ENCODE data around the gene FOXM1.
A peak's percentile ranks its signal among the peaks of the same experiment; 100 is the strongest.

FOXM1 gene

DNA sequence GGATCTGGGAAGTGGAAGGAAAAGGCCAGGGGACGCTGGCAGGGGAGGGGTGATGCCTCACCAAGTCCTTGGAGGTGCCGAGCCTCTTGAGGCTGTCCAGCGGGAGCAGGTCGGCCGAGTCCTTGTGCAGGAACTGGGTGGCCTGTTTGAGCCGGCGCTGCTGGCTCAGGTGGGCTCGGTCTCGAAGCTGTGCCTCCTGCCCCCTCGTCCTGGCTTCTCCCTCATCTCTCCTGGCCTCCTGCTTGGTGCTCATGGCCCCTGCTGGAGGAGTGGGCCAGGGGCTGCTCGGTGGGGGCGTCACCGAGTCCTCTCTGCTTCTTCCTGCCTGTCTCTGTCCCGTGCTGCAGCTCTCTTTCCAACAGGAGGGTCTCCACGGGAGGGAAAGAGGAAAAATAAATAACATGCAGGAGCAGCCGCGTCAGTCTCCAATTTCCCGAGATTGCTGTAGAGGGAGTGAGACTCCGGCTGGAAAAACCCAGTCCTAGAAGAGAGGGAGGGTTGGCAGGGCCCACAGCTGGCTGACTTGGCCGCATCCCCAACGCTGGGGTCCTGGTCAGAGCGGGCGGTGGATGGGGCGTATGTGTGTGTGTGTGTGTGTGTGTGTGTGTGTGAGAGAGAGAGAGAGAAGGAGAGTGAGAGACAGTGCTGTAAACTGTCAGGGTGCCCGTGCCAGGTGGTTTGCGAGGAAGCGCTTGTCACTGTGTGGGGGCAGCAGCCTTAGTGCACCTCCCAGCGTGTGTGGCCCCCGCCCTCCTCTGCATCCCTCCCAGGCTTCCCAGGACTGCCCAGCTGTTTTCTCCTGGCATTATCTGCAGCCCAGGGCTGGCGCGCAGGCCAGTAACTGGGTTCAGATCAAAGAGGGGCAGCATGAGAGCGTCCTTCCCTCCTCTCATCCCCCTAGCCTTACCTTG lies 42.1 kb downstream of the FOXM1 start, which contains the start of gene NRIP2:
TSS of gene NRIP2 (minus strand) at position 455 of the 911 bp plus-strand sequence. CDS start at position 403, 52 bp downstream.
- no peak for DNase-seq

DNA sequence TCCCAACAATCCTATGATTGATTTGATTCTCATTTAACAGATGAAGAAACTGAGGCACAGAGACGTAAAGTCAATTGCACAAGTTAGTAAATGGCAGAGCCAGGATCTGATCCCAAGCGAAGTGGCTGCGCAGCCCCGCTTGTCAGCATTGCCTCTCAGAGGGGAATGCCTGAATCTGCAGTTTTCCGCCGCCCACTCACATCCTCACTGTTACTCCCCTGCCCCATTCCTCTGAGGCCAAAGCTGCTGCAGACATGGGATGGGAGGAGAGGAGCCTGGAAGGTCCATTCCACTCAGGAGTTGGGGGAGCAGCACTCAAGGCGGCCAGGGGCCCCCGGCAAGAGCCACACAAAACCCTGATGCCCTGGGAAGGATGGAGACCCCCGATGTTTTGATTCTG lies 43.2 kb downstream of the FOXM1 start:
- no peak for DNase-seq

DNA sequence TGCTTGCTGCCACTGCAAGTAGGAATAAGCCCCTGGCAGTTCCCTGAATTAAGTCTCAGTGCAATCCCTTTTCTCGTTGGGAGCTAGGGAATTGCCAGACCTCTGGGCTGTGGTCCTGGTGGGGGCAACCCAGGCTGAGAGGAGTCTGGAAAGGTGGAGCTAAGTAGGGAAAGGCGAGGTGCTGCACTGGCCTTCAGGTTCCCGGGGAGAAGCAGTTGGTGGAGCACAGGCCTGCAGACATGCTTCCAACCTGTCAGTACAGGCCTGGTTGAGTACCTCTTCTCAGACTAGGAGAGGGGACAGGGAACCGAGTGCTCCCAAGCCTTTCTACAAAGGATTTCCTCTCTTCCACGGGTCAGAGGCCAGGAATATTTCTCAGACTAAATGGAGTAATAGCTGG lies 43.6 kb downstream of the FOXM1 start:
- no peak for DNase-seq

DNA sequence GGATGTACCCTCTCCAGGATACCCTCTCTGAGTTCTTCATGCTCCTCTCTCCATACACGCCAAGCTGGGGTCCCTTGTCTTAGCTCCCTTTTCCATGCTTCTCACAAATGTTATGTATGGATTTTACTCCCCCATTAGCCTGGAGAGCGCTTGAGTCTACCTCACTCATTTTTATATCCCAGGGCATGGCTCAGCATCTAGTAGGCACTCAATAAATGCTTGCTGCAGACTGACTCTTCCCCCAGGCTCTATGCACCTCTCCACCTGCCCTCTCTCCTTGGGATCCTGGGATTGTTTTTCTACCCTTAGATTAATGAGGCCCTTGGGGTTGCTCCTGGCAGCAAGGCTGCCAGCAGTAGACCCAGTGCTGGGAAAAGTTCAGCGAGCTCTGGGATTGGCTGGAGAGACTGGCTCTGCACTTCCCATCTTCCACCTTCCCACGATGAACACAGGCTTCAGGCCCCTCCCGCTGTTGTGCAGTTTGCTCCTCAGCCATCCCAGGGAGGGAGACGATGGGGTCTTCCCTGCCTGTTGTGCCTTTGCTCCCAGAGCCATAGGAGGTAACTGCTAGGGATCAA lies 44.3 kb downstream of the FOXM1 start:
- DNase-seq: no peak

DNA sequence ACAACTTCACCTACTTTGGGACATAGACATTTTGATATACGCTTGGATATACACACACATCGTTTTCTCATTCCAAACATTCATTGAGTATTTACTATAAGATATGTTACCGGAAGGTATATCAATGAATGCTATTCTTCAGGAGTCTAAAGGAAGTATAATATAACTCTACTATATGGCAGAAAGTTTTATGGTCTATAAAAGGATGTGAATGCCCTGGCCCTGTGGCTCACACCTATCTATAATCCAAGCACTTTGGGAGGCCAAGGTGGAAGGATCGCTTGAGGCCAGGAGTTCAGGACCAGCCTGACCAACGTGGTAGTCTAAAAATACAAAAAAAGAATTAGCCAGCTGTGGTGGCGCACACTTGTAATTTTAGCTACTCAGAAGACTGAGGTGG lies 47.7 kb downstream of the FOXM1 start:
- no peak for DNase-seq

DNA sequence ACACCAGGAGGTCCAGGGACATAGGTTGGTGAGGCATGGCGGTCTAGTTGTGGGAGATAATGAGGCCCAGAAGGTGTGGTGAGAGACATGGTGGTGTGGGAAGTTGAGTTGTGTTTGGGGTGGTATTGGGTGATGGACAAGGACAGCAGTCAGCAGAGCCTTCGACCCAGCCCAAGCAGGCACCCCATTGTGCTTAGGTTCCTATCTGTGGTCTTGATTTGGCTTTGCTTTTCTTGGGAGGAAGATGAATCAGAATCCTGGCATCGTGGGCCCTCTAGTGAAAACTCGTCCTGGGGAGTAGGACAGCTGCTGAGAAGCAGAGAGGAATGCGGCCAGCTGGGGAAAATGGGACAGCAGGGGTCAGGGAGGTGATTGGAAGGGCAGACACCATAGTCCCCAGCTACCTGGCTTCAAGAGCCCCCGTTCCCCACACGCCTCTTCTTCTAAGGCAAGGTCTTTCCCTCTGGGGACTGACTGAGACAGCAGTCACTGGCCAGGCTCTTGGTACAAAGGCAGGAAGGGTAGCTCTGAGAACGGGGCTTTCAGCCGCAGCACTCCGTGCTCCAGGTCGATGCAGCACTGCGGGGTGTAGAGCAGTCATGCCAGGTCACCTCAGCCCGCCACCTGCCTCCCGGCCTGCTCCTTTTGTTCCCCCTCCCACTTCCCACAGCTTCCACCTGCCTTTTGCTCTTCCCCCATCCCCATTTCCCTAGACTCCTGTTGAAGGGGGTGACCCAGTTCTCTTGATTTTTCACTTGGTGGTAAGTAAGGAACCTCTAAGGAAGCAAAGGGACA lies 50.1 kb downstream of the FOXM1 start:
- no peak for DNase-seq

DNA sequence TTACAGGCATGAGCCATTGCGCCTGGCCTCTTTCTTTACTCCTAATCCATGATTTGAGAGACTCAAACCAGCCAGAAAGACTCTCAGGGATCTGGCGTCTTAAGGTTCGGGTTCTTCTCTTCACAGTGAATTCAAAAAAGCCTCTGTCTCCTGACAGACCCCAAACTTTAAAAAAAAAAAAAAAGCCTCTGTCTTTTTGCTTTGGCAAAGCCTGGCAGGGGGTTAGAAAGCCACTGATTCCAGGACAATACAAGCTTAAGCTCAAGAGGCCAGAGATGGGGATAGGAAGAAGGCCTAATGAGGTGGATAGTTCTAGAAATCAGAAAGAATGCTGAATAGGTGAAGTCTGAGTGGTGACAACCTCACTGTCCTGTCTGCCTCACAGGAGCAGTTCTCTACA lies 50.9 kb downstream of the FOXM1 start:
- no peak for DNase-seq

DNA sequence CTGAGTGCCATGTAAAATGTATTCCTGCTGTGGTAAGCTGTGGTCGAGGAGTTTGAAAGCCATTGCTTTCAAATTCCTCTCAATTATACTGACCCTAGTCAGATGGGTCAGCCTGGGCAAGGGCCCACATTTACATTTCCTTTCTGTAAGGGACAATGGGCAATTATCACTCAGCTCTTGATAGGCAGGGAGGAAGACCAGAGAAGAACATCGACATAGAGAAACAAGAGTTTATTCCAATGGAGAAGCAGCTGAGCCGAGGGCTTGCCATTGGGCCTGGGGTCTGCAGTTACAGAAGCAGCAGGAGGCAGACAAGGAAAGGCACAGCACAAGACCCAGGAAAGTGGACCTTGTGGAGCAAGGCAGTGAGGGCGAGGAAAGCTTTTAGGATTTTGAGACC lies 51.8 kb downstream of the FOXM1 start:
- no peak for DNase-seq

DNA sequence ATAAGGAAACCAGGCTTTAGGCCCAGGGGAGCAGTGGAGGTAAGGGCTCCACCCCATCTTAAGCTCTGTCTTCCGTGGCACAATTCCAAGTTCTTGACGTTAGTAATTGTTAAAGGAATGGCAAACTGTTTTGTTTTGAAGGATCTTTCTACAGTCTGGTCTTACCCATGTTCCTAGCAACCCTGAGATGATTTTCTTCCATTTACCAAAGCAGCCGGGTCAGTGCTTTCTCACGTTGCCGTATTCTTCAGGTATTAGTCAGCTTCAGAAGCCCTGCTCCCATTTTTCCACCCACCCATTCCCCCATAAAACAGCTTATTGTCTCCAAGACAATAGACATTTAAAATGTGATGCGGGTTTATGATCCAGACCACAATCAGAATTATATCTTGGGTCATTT lies 52.4 kb downstream of the FOXM1 start:
- no peak for DNase-seq

DNA sequence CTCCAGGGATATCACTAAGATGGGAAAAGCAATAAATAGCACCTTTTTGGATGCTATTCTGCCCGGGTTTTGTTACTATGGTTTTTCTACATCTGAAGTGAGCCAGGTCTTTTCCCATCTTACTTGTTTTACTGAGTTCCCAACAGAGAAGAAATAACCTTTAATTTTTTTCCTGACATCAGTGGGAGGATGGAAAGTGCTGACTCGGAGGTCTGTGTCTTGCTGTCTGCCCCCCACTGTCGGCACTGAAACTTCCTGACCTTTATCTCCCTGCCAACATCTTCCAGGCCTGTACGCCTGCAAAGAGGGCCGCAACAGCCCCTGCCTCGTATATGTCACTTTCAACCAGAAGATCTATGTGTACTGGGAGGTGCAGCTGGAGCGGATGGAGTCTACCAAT lies 53.5 kb downstream of the FOXM1 start:
- no peak for DNase-seq

DNA sequence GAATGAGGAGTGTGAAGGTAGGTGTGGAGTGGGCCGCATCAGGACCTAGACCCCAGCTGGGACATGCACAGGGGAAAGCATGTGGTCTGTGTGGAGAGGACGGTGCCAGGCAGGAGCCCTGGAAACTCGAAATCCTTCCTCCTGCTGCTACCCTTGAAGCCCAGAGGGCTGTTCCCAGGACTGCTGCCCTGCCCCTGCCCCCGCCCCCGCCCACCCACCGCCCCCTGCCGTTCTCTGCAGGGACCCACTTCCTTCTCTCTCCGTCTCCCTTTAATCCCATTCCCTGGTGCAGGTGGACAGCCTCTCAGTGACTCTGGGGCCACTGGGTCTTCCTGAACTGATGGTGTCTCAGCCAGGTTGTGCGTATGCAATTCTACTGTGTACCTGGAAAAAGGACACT lies 56.5 kb downstream of the FOXM1 start:
- no peak for DNase-seq

DNA sequence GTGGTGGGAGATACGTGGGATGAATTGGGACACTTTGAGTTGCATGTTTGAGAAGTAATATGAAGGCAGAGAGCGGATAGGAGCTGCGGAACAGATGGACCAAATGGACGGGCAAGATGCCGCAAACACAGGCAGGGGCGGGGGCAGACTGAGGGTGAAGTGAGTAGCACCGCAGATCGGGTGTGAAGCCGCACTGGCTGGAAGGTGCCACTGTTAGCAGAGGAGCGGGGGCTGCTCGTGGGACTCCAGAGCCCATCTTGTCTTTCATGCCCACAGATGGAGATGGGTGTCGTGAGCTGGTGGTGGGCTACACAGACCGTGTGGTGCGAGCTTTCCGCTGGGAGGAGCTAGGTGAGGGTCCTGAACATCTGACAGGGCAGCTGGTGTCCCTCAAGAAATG lies 57.2 kb downstream of the FOXM1 start:
- no peak for DNase-seq

DNA sequence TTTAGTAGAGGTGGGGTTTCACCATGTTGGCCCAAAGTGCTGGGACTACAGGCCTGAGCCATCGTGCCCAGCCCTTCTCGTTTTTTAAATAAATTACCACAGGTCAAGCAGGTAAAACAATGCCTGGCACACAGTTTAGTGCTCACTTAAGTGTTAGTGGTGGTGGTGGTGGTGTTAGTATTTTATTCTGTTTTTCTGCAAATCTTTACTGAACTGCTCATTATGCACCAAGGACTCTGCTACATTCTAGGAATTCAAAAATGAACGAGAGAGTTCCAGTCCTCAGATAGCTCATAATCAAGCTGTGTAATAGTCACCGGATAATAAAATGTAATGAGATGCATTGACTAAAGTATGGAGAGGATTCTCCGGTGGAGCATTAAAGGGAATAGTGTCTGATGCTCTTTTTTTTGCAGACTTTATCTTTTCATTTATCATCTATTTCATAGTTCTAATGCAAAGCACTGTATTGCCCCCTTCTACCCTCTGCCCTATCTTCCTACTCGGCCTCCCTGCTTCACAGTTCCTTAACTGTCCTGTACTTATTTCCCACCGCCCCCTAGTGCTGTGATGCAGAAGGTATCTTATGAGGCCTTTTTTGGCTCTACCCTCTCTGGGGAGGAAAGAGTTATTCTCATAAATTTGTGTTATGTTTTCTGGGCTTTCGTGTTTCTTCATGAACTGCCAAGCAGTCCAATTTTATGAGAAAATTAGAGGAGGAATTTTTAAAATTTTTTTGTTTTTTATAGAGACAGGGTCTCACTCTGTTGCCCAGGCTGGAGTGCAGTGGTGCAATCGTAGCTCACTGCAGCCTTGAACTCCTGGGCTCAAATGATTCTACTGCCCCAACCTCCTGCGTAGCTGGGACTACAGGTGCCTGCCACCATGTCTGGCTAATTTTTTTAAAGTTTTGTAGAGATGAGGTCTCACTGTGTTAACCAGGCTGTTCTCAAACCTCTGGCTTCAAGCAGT lies 63.5 kb downstream of the FOXM1 start:
- peak; percentile 33 for DNase-seq

DNA sequence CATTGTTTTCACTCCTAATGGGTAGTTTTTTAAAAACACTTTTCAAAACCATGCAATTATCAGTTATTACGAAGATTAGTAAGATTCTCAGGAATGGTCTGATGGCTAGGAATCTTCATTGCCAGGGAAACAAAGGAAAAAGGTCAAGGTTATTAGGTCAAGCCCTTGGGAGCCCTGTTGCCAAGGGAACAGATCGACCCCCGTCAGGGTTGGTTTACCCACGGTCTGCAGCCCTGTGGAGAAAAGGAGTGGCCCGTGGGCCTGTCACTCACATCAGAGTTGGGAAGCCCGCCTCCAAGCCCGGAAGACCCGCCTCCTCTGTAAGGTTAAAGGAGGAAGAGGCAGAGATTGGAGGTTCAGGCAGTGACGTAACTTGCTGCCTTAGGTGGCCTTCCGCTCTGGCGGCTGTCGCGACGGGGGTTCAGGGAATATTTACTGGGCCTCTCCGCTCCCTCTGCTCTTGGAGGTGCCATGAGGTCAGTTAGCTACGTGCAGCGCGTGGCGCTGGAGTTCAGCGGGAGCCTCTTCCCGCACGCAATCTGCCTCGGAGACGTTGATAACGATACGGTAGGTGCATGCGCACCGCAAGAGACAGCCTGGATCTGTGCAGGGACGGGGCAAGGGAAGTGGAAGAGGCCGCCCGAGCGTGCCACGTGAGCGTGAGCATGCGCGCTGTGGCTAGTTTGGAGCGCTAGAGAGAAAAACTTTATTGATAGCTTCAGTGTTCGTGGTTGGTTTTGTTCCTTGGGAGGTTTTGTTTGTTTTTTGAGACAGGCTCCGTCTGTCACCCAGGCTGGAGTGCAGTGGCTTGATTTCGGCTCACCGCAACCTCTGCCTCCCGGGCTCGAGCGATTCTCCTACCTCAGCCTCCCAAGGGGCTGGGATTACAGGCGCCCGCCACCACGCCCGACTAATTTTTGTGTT lies 64.4 kb downstream of the FOXM1 start, which contains the start of gene ITFG2:
TSS of gene ITFG2 (plus strand) at position 379 of the 924 bp plus-strand sequence. CDS start at position 472, 93 bp downstream.
- peak; percentile 95 for DNase-seq

DNA sequence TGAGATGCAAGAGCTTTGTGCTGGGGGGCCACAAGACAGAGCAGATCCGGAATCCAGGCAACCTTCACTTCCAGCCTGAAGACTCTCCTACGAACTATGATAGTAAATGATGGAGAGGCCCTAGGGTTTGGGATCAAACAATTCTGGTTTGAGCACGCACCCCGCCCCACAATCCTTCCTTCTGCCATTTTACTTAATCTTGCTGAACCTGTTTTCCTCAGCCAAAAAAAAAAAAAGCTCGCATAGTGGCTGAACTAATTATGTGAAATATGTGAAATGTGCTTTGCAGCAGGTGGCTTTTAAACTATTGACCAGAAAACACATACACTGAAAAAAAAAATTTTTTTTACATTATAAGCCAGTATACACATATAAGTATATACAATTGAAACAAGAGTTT lies 65.2 kb downstream of the FOXM1 start:
- DNase-seq: no peak

Measured in GDM1 (cell line).